Lung (tissue), 12 donors: ENCODE measurements around the gene CNDP1. TPM values are rescaled to one million over a fixed set of nuclear protein-coding genes. Genes with fewer than 3 reads are reported as not detected.

Experiments
- ATAC-seq: fragments of 200-7000 bp; cut with Tn5 transposase; one replicate; pipeline ENCODE4 v1.9.1; 2020; ENCODE audit warnings: moderate number of reproducible peaks; ENCODE audit not compliant: insufficient read depth, low FRiP score
- DNase-seq, 3 donors: peaks; one replicate each; pipeline ENCODE4 v3.0.0-alpha.2; 2013 to 2017
- H3K27ac ChIP-seq, 2 donors: one replicate each; pipeline ENCODE4 v1.5.1; 2013; ENCODE audit warnings: mild to moderate bottlenecking in 2 of 2, moderate library complexity in 2 of 2, control low read depth in 1 of 2, inconsistent platforms in 1 of 2, low read depth in 1 of 2, low read length in 1 of 2
- H3K27me3 ChIP-seq, 3 donors: one replicate each; pipeline ENCODE4 v1.5.1; 2013; ENCODE audit warnings: low read length in 2 of 3; ENCODE audit not compliant: control insufficient read depth in 3 of 3, insufficient read depth in 3 of 3
- H3K36me3 ChIP-seq, 4 donors: one replicate each; pipeline ENCODE4 v1.5.1; 2013; ENCODE audit warnings: low read length in 4 of 4, mild to moderate bottlenecking in 1 of 4, moderate library complexity in 1 of 4; ENCODE audit not compliant: control insufficient read depth in 4 of 4, insufficient read depth in 4 of 4
- H3K4me1 ChIP-seq, 5 donors: one replicate each; pipeline ENCODE4 v1.5.1; 2013; ENCODE audit warnings: low read length in 5 of 5, mild to moderate bottlenecking in 2 of 5, moderate library complexity in 1 of 5; ENCODE audit not compliant: control insufficient read depth in 5 of 5, insufficient read depth in 5 of 5
- H3K4me3 ChIP-seq: one replicate; pipeline ENCODE4 v1.5.1; 2013; ENCODE audit warnings: mild to moderate bottlenecking, control low read depth, moderate library complexity
- H3K9ac ChIP-seq, 2 donors: one replicate each; pipeline ENCODE4 v1.5.1; 2013; ENCODE audit warnings: low read length in 2 of 2, control low read depth in 1 of 2; ENCODE audit not compliant: insufficient read depth in 1 of 2
- H3K9me3 ChIP-seq, 4 donors: one replicate each; pipeline ENCODE4 v1.5.1; 2013; ENCODE audit warnings: low read length in 3 of 4, mild to moderate bottlenecking in 1 of 4, moderate library complexity in 1 of 4; ENCODE audit not compliant: control insufficient read depth in 4 of 4, insufficient read depth in 3 of 4
- CTCF ChIP-seq: IDR thresholded peaks from 2 replicates; pipeline ENCODE4 v1.5.1; 2012; ENCODE audit warnings: mild to moderate bottlenecking; ENCODE audit errors: control extremely low read depth, extremely low read depth
- WGBS, 2 donors: extraction: QIAGEN DNeasy Blood & Tissue Kit; methylation state at CpG; one replicate each; pipeline ENCODE4 v1.1.7; 2013; 5-methylcytosine and 5-hydroxymethylcytosine counted together
- polyA plus RNA-seq, 2 donors: library from polyadenylated mRNA; stranded (reverse); fragments of 200-250 nt; gene quantifications; one replicate each; pipeline ENCODE4 v1.2.1, GENCODE V29; 2013
- total RNA-seq, 2 donors: library from RNA; depleted of rRNA in 1 of 2; stranded (reverse); fragments of >200 nt in 1 of 2; gene quantifications; one replicate each; pipeline ENCODE4 v1.2.1, GENCODE V29; 2014 to 2021
- donor health status: control.
- donor health status: control.
- donor health status: Bipolar disorder and iron deficiency.
- donor health status: healthy.
- donor health status: DM: yes; HTN: yes; CAD: no.

CNDP1 gene
- total and polyA plus RNA-seq, 4 donors: 0.08 to 0.10 TPM; not detected in 2

GRCh38 chr18:74567822-74568221 lies 33.5 kb downstream of the CNDP1 start:
- ATAC-seq (no peak), DNase-seq (no peak)
- Histone ChIP-seq H3K4me1 (peaks cover 0 to 17% (median 0%) of the 10 kb centered on the region in 5 donors), H3K9ac (no peak overlapping the region), H3K27ac (no peak overlapping the region), H3K27me3 (no peaks in the 10 kb centered on the region), H3K9me3 (peaks cover 0 to 10% (median 0%) of the 10 kb centered on the region in 4 donors), H3K36me3 (no peaks in the 10 kb centered on the region), H3K4me3 (no peak overlapping the region)
- no peak for TF ChIP-seq CTCF
- WGBS, 2 donors: 48 to 64% methylated on average over 7 of the region's 7 CpGs

DNA sequence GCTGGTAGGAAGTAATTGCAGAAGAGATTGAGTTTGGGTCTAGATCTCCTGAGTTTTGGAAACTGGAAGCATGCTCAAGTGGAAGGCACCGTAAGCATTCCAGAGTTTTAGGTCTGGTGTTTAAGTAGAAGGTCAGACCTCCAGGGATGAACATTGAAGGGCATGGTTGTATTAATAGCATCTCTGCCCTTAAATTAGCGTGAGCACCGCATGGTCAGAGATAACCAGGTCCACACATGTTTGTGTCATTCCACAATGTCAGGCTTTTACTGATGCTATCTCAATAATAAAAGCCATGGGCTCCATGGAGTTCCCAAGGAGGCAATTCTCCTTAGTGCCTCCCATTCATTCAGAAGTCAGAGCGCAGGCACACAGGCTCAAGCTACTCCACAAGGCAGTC lies 35.1 kb downstream of the CNDP1 start:
- no peak overlapping the region for H3K9ac ChIP-seq
- H3K27me3 ChIP-seq: no peaks in the 10 kb centered on the region
- H3K36me3 ChIP-seq: no peaks in the 10 kb centered on the region
- no peak for DNase-seq
- no peak overlapping the region for H3K27ac ChIP-seq
- H3K4me3 ChIP-seq: no peak overlapping the region
- TF ChIP-seq CTCF: no peak
- peaks cover 0 to 10% (median 0%) of the 10 kb centered on the region in 4 donors for H3K9me3 ChIP-seq
- no peak for ATAC-seq
- WGBS, 2 donors: 92 to 96% methylated on average over 4 of the region's 4 CpGs
- H3K4me1 ChIP-seq: peaks cover 0 to 2% (median 0%) of the 10 kb centered on the region in 5 donors

DNA sequence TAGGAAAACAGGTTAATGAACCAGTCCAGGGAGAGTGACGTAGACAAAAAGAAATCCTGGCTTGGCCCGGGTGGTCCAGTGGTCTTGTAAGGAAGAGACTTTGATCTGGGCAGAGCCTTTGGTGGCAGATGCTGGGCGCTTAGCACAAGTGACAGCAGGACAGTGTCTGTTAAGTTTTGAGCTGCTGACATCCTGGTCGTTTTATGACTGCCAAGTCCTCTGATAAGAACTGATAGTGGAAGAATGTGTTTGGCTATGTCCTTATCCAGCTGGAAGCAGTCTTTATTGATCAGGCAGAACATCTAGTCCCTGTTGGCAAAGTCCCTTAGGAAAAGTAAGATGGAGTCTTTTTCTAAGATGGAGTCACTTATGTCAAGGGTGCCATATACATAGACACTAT lies 36.0 kb downstream of the CNDP1 start:
- Histone ChIP-seq H3K27ac (no peak overlapping the region), H3K4me3 (no peak overlapping the region), H3K36me3 (no peaks in the 10 kb centered on the region), H3K4me1 (no peaks in the 10 kb centered on the region), H3K27me3 (no peaks in the 10 kb centered on the region), H3K9ac (no peak overlapping the region), H3K9me3 (peaks cover 0 to 10% (median 0%) of the 10 kb centered on the region in 4 donors)
- DNase-seq: no peak
- ATAC-seq: no peak
- WGBS, 2 donors: 79 to 90% methylated on average over 4 of the region's 4 CpGs
- TF ChIP-seq CTCF: no peak
